ENCODE measurements around the gene TBC1D22A.
A peak's percentile ranks its signal among the peaks of the same experiment; 100 is the strongest.
"Not testable (repeated sequence)": the region's sequence is repeated elsewhere in the genome, so short reads cannot be mapped to it uniquely, and the experiment has no call there.

TBC1D22A gene

DNA sequence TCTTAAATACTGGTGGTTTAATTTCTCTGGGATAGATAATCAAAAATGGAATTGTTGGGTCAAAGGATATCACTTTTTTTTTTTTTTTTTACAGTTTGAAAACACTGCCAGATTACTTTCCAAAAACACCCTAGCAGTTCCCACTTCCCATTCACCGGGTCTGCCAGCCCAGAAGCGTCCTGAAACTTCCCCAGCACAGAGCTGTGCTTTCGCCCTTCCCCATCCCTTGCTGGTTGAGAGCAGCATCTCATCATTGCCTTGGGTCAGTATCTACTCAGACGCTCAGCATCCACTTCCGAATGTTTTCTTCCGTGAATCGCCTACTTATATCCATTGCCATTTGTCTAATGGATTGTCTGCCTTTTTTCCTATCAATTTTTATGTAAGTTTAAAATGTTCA is 29.9 kb upstream of the TBC1D22A start:
- no peak for DNase-seq

DNA sequence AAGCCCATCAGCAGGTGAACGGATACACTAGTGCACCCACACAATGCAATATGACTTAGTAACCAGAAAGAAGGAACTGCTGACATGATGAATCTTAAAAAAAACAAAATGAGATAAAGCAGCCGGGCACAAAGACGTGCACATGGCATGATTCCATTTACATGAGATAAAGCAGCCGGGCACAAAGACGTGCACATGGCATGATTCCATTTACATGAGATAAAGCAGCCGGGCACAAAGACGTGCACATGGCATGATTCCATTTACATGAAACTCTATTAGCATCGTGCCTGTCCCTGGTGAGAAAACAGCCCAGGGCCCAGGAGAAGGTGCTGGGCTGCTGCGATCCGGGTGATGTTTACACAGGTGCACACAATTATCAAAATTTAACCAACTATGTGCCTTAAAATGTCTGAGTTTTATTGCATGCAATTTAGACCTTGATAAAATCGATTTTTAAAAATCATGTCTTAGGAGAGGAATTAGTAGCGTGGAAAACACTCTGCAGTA is 28.2 kb upstream of the TBC1D22A start:
- DNase-seq = not testable (repeated sequence)

More for the DNA sequence above, 29.9 kb upstream of the TBC1D22A start:
- TF ChIP-seq GATA1 (IDR thresholded peaks at IDR 0.05; ENCODE audit: low read depth, low read length) (no peak), POLR2A (IDR thresholded peaks at IDR 0.05; ENCODE audit: low read length) (no peak)

DNA sequence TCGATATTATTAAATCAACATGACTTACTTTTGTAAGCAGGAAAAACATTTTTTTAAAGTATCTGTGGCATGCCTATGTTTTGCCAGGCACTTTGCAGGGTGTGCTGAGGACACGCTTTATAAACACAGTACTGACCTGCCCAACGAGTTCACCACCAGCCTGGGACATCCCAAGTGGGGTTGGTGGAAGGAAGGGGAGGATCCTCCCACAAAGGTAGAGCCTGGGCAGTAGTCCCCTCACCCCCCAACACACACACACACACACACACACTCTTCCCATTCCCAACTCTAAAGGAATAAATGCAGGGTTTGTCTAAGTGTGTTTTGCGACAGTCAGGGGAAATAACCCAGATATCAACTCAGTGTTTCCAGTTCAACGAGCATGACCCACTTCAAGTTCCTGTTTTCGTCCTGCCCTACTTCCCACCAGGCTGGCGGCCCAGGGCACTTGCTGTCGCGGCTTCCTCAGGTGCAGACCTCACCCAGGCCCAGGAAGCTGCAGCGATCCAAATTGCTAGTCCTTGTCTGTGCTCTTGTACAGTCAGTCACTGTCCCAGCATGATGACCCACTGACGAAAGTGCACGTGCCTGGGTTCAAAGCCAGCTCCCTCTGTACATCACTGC is 27.5 kb upstream of the TBC1D22A start:
- TF ChIP-seq GATA1 (IDR thresholded peaks at IDR 0.05; ENCODE audit: low read depth, low read length) (no peak), POLR2A (IDR thresholded peaks at IDR 0.05; ENCODE audit: low read length) (no peak)
- DNase-seq = no peak

DNA sequence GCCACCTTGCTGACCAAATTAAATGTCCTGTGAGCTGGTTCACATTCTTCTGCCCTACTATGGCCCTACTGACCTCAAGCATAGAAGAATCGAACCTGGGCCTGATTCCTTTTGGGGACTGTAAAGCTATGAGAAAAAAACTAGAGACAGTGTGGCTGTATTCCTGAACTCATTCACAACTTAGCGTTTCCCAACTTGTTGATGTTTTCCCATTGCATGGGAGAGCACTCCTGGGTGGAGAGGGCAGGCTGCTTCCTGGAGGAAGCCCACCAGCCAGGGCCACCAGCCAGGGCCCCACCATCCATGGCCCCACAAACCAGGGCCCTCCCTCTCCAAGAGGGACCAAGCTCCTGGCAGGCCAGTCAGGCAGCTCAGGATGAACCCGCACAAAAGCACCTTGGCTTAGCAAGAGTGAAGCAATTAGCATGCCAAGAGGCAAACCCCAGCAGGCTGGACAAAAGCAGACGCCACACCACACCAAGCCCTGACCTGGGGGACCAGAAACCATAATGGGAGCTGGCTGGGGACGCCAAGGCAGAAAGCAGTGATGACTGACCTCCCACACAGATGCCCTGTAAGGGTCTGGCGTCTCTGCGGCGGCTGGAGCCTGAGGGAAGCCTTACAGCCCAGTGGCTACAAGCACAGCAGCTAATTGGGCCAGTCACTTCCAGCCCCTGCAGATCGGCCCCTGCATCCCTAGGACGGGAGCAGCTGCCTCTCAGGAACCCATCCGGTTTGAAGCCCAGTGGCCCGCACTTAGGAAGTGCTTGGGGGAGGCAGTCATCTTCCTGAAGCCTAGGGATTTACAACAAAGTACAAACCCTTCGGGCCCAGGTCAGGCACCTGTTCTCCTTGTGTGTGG is 26.5 kb upstream of the TBC1D22A start:
- no peak for DNase-seq
- TF ChIP-seq GATA1 (IDR thresholded peaks at IDR 0.05; ENCODE audit: low read depth, low read length) (no peak), POLR2A (IDR thresholded peaks at IDR 0.05; ENCODE audit: low read length) (no peak)

DNA sequence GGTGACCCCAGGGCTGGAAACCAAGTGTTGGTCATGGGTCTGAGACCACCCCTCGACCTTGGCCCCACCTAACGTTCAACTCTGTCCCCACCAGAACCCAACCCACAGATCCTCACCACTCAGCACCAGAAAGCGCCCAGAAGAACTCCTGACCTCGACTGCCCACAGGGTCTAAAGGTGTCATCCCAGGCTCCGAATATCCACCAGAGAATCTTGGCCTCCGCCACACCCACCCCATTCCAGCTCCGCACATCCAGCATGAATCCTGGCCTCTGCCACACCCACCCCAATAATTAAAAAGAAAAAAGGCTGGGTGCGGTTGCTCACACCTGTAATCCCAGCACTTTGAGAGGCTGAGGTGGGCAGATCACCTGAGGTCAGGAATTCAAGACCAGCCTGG is 25.7 kb upstream of the TBC1D22A start:
- no peak for TF ChIP-seq GATA1 (IDR thresholded peaks at IDR 0.05; ENCODE audit: low read depth, low read length)
- TF ChIP-seq POLR2A (IDR thresholded peaks at IDR 0.05; ENCODE audit: low read length) = no peak
- DNase-seq = no peak

DNA sequence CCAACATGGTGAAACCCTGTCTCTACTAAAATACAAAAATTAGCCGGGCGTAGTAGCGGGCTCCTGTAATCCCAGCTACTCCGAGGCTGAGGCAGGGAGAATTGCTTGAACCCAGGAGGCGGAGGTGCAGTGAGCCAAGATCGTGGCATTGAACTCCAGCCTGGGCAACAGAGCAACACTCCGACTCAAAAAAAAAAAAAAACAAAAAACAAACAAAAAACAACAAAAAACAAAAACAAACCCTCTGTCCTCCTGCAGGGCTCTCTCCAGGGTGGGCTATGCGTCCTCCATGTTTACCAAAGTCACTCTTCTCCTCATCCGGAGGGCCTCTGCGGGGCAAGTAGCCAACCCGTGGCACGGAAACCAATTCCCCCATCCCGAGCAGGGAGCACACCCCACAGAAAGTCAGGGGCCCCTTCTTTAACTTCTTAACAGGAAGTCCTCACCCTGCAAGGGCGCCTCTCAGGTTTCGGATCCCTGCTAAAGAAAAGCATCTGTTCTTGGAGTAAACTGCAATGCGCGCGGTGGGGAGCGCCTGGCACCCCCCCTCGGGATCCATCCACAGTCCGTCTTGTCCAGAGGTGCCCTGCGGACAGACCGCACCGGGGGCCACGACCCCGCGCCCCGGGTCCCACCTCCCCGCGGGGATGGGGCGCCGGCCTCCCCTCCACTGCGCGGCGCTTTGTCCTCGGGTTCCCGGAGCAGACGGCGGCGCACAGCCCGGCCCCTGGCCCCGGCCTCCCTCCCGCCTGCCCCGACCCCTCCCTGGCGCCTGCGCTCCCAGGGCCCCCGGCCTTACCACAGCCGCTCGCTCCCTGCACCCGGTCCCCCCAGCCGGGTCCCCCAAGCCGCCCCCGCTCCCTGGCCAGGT is 25.1 kb upstream of the TBC1D22A start:
- TF ChIP-seq POLR2A (IDR thresholded peaks at IDR 0.05; ENCODE audit: low read length) = no peak
- no peak for TF ChIP-seq GATA1 (IDR thresholded peaks at IDR 0.05; ENCODE audit: low read depth, low read length)
- DNase-seq = peak; percentile 20 to 21

DNA sequence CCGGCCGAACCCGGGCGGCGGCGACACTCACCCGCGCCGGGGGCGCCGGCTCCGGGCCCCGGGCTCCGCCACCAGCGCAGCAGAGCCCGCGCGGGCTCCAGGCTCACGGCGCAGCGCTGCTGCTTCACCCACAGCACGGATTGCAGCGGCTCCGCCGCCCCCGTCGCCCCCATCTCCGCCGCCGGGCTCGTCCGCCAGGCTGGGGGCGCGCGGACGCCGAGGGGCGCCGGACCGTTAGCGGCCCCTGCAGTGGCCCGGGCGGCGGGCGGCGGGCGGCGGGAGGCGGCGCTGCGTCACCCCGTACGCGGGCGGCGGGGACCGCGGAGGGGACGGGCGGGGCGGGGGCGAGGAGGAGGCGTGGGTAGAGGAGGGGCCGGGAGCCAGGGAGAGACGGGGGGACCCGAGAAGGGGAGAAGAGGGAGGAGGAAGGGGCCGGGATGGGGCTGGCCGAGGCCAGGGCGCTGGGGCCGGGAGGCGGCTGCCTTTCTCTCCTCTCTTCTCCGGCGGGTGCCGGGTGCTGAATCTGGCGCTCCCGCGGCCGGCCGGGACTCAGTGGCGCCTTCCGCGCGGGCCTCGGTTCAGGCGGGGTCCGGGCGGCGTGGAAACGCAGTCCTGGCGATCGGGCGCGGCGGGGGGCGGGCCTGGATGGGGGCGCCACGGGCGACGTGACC is 24.3 kb upstream of the TBC1D22A start, which contains the start of gene CERK:
Gene CERK, minus strand, starts transcription at position 277 of the 671 bp plus-strand sequence. Its CDS starts 104 bp downstream, at position 173.
- DNase-seq = peak in 1 of 2 experiments; percentile 32
- TF ChIP-seq GATA1 (IDR thresholded peaks at IDR 0.05; ENCODE audit: low read depth, low read length) = no peak
- TF ChIP-seq POLR2A (IDR thresholded peaks at IDR 0.05; ENCODE audit: low read length) = peak; percentile 24

DNA sequence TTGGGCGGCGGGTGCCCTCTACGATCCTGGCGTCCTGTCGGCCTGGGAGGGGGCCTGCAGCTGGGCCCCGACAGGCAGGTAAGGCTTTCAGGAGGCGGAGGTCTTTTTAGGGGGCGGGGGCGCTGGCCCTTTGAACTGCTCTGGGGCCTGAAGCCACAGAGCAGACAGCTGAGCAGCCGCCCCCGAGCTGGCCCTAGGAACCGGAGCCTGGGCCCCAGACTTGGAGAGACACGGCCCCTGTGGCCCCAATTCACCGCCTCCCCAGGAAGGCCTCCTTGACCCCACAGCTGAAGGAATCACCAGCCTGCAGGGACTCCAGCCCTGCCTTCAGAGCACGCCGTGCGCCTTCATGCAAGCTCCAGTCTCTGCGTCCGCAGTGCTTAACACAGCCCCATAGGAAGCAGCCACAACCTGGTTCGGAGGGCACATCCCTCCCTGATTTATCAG is 23.8 kb upstream of the TBC1D22A start:
- TF ChIP-seq POLR2A (IDR thresholded peaks at IDR 0.05; ENCODE audit: low read length) (no peak), GATA1 (IDR thresholded peaks at IDR 0.05; ENCODE audit: low read depth, low read length) (no peak)
- no peak for DNase-seq

DNA sequence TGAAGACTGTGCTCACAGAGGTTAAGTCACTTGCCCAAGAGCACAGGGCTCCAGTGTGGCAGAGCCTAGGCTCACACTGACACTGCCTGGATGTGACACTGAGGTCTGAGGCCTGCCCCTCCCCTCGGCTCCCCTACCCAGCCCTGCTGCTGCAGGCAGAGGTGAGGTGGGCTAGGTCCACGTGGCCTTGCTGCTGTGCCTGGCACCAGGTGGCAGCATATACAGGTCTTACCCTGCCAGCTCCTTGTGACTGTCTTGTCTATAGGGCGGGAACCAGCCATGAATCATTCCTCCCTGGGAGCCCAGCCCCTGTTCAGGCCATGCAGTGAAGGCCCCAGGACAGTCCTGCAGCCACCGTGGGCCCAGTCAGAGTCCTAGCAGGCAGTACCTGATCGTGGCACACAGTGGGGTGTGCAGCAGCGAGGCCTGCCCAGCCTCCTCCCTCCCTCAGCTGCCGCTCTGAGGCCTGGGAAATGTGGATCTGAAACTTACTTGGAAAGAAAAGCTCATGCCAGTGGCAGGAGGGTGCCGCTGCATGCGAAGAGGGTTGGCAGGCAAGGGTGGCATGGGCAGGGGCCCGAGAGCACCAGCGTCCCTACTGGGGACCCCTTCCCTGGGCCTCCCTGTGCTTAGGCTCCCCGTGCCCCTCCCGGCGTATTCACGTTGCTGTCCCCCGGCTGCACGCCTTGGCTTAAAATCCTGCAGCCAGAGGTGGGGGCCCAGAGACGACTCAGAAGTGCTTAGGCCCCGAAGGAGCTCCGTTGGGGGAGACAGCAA is 23.2 kb upstream of the TBC1D22A start:
- TF ChIP-seq POLR2A (IDR thresholded peaks at IDR 0.05; ENCODE audit: low read length) = no peak
- TF ChIP-seq GATA1 (IDR thresholded peaks at IDR 0.05; ENCODE audit: low read depth, low read length) = no peak
- no peak for DNase-seq

DNA sequence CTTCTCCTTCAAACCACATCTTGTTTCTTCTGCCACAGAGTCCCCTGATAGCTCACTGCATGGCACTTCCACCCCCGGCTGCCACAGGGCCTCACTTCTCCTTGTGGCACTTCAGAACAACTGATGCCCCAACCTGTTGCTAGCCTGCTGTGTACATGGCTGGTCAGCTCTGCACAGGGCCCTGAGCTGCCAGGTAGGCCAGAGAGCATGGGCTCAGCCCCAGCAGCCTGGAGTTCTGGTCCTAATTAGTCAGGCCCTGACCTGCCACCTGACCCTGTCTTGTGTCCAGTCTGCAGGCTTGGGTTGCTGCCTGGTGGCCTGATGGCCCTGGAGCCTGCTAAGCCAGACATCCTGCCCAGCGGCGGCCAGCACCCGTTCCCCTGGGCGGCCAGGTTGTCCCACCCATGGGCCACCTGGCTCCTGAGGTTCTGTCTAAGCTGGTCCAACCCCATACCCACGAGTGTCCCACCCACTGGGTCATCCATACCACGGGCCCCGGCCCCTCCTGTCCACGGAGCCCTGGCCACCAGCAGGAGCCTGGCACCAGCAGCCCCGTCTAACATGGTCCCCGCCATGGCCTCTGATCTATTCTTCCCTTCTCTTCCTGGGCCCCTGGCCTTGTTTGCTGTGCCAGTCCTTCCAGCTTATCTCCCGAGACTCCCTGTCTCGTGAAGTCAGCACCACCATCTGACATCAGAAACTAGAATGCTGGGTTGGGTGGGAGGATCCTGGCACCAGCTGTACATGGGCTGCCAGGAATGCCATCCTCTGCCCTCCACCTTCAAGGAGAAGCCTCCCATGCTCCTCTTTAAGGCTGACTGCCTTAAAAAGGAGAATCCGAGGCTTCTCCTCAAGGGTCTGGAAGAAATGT is 21.3 kb upstream of the TBC1D22A start:
- no peak for DNase-seq
- no peak for TF ChIP-seq POLR2A (IDR thresholded peaks at IDR 0.05; ENCODE audit: low read length)
- no peak for TF ChIP-seq GATA1 (IDR thresholded peaks at IDR 0.05; ENCODE audit: low read depth, low read length)

DNA sequence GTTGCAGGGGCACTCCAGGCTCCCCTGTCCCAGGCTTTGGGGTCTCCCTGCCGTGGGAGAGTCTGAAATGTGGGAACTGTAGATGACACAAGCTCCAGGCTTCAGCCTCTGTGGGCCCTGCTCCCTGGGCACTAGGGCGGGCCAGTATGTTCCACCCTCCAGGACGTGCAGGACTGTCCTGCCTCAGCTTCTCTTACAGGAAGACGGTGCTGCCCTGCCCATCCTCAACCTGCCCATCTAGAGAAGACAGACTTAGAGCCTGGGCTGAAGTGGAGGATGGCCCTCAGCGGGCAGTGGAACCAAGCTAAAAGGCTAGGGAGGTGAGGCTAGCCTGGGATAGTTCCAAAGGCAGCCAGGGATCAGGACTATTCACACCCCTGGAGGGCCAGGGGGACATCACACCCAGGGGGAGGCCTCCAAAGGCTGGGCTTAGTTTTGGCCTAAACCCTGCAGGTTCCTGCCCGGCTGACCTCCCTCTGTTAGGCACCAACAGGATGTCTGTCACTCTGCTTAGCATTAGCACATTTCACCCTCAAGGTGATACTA is 20.4 kb upstream of the TBC1D22A start:
- TF ChIP-seq POLR2A (IDR thresholded peaks at IDR 0.05; ENCODE audit: low read length) (no peak), GATA1 (IDR thresholded peaks at IDR 0.05; ENCODE audit: low read depth, low read length) (no peak)
- no peak for DNase-seq
